Measurements from ENCODE around the gene GANC.

The GANC gene

GRCh38 chr15:42395838-42396237 lies 122.8 kb downstream of the GANC start:
- no peak for DNase-seq (ENCODE audit: low spot score)
- no peak overlapping the region for H3K9ac ChIP-seq (ENCODE audit: low read depth, low read length, poor library complexity)
- no peak overlapping the region for H3K4me2 ChIP-seq (ENCODE audit: insufficient read depth, low read length, poor library complexity, severe bottlenecking)
- H3K14ac ChIP-seq (ENCODE audit: low read length): no peak overlapping the region
- H3K18ac ChIP-seq (ENCODE audit: low read length): no peak overlapping the region
- WGBS, 2 donors (ENCODE audit: extremely low coverage in 2 of 2, insufficient read length in 2 of 2, insufficient replicate concordance in 1 of 2): no CpG with 5 or more reads among the region's 1 CpG
- no peak overlapping the region for H3K4ac ChIP-seq (ENCODE audit: low read length)
- H3K9me3 ChIP-seq (replicated peaks in 1 of 2; ENCODE audit: control insufficient read depth in 2 of 2, insufficient read depth in 1 of 2, low read depth in 1 of 2, low read length in 2 of 2): no peaks in the 10 kb centered on the region
- H2AFZ ChIP-seq (ENCODE audit: low read length): no peak overlapping the region
- no peaks in the 10 kb centered on the region for H3K4me1 ChIP-seq (ENCODE audit: control insufficient read depth in 2 of 2, insufficient read depth in 1 of 2, low read depth in 1 of 2, low read length in 2 of 2)
- no peak overlapping the region for H2BK15ac ChIP-seq (ENCODE audit: low read length)
- H2BK5ac ChIP-seq (ENCODE audit: low read length): no peak overlapping the region
- H3K79me1 ChIP-seq (ENCODE audit: low read depth, low read length): no peaks in the 10 kb centered on the region
- no peak overlapping the region for H2BK120ac ChIP-seq (ENCODE audit: low read depth, low read length)
- no peak overlapping the region for H3K27ac ChIP-seq (replicated peaks; ENCODE audit: low read length)
- no peak overlapping the region for H4K91ac ChIP-seq (ENCODE audit: low read depth, low read length, poor library complexity)
- no peaks in the 10 kb centered on the region for H3K27me3 ChIP-seq (ENCODE audit: control insufficient read depth in 3 of 3, insufficient read depth in 3 of 3, low read depth in 1 of 3, low read length in 3 of 3)
- no peaks in the 10 kb centered on the region for H3K36me3 ChIP-seq (replicated peaks in 1 of 2; ENCODE audit: control insufficient read depth in 2 of 2, insufficient read depth in 2 of 2, low read length in 2 of 2)
- H4K8ac ChIP-seq (ENCODE audit: low read depth, low read length): no peak overlapping the region
- H3K23ac ChIP-seq (ENCODE audit: low read depth, low read length, poor library complexity): no peak overlapping the region
- no peak overlapping the region for H2AK5ac ChIP-seq (ENCODE audit: low read depth, low read length)
- no peak overlapping the region for H2BK12ac ChIP-seq (ENCODE audit: low read length)
- H3K4me3 ChIP-seq (ENCODE audit: low read length in 2 of 2): no peak overlapping the region

- H2BK12ac ChIP-seq (ENCODE audit: low read length): no peak overlapping the region
- H3K14ac ChIP-seq (ENCODE audit: low read length): no peak overlapping the region
- H2AFZ ChIP-seq (ENCODE audit: low read length): peak overlapping the region; percentile 70
- no peak overlapping the region for H2BK5ac ChIP-seq (ENCODE audit: low read length)
- no peak overlapping the region for H3K27ac ChIP-seq (replicated peaks; ENCODE audit: low read length)
- H4K8ac ChIP-seq (ENCODE audit: low read depth, low read length): no peak overlapping the region
- H3K4ac ChIP-seq (ENCODE audit: low read length): no peak overlapping the region
- H2BK15ac ChIP-seq (ENCODE audit: low read length): no peak overlapping the region
- no peak for DNase-seq (ENCODE audit: low spot score)
- H3K18ac ChIP-seq (ENCODE audit: low read length): no peak overlapping the region
- H3K4me2 ChIP-seq (ENCODE audit: insufficient read depth, low read length, poor library complexity, severe bottlenecking): no peak overlapping the region
- H3K4me3 ChIP-seq (ENCODE audit: low read length in 2 of 2): peak overlapping the region in 1 of 2 donors; percentile 65
- H2AK5ac ChIP-seq (ENCODE audit: low read depth, low read length): no peak overlapping the region
- H3K9me3 ChIP-seq (replicated peaks in 1 of 2; ENCODE audit: control insufficient read depth in 2 of 2, insufficient read depth in 1 of 2, low read depth in 1 of 2, low read length in 2 of 2): no peaks in the 10 kb centered on the region
- H3K23ac ChIP-seq (ENCODE audit: low read depth, low read length, poor library complexity): no peak overlapping the region
- no peak overlapping the region for H3K9ac ChIP-seq (ENCODE audit: low read depth, low read length, poor library complexity)
- no CpG with 5 or more reads among the region's 24 CpGs for WGBS, 2 donors (ENCODE audit: extremely low coverage in 2 of 2, insufficient read length in 2 of 2, insufficient replicate concordance in 1 of 2)
- no peaks in the 10 kb centered on the region for H3K27me3 ChIP-seq (ENCODE audit: control insufficient read depth in 3 of 3, insufficient read depth in 3 of 3, low read depth in 1 of 3, low read length in 3 of 3)
- no peak overlapping the region for H4K91ac ChIP-seq (ENCODE audit: low read depth, low read length, poor library complexity)
- no peak overlapping the region for H2BK120ac ChIP-seq (ENCODE audit: low read depth, low read length)
- no peaks in the 10 kb centered on the region for H3K36me3 ChIP-seq (replicated peaks in 1 of 2; ENCODE audit: control insufficient read depth in 2 of 2, insufficient read depth in 2 of 2, low read length in 2 of 2)
- no peaks in the 10 kb centered on the region for H3K79me1 ChIP-seq (ENCODE audit: low read depth, low read length)
- H3K4me1 ChIP-seq (ENCODE audit: control insufficient read depth in 2 of 2, insufficient read depth in 1 of 2, low read depth in 1 of 2, low read length in 2 of 2): peaks cover 0 to 3% of the 10 kb centered on the region in 2 donors
These were observed 128.8 kb downstream of the GANC start for GRCh38 chr15:42401544-42402454.

GRCh38 chr15:42402455-42403205 lies 129.6 kb downstream of the GANC start:
- no peak overlapping the region for H4K8ac ChIP-seq (ENCODE audit: low read depth, low read length)
- peaks cover 0 to 3% of the 10 kb centered on the region in 2 donors for H3K4me1 ChIP-seq (ENCODE audit: control insufficient read depth in 2 of 2, insufficient read depth in 1 of 2, low read depth in 1 of 2, low read length in 2 of 2)
- H2BK15ac ChIP-seq (ENCODE audit: low read length): no peak overlapping the region
- H3K4me3 ChIP-seq (ENCODE audit: low read length in 2 of 2): peak overlapping the region in 1 of 2 donors; percentile 65
- H3K4ac ChIP-seq (ENCODE audit: low read length): no peak overlapping the region
- H3K9ac ChIP-seq (ENCODE audit: low read depth, low read length, poor library complexity): no peak overlapping the region
- H3K27me3 ChIP-seq (ENCODE audit: control insufficient read depth in 3 of 3, insufficient read depth in 3 of 3, low read depth in 1 of 3, low read length in 3 of 3): no peaks in the 10 kb centered on the region
- H3K14ac ChIP-seq (ENCODE audit: low read length): no peak overlapping the region
- no peak overlapping the region for H3K4me2 ChIP-seq (ENCODE audit: insufficient read depth, low read length, poor library complexity, severe bottlenecking)
- no peak overlapping the region for H2BK12ac ChIP-seq (ENCODE audit: low read length)
- H3K9me3 ChIP-seq (replicated peaks in 1 of 2; ENCODE audit: control insufficient read depth in 2 of 2, insufficient read depth in 1 of 2, low read depth in 1 of 2, low read length in 2 of 2): no peaks in the 10 kb centered on the region
- H2BK120ac ChIP-seq (ENCODE audit: low read depth, low read length): no peak overlapping the region
- no peaks in the 10 kb centered on the region for H3K79me1 ChIP-seq (ENCODE audit: low read depth, low read length)
- H3K36me3 ChIP-seq (replicated peaks in 1 of 2; ENCODE audit: control insufficient read depth in 2 of 2, insufficient read depth in 2 of 2, low read length in 2 of 2): no peaks in the 10 kb centered on the region
- WGBS, 2 donors (ENCODE audit: extremely low coverage in 2 of 2, insufficient read length in 2 of 2, insufficient replicate concordance in 1 of 2): no CpG with 5 or more reads among the region's 15 CpGs
- no peak overlapping the region for H4K91ac ChIP-seq (ENCODE audit: low read depth, low read length, poor library complexity)
- H3K18ac ChIP-seq (ENCODE audit: low read length): no peak overlapping the region
- H2AFZ ChIP-seq (ENCODE audit: low read length): peak overlapping the region; percentile 53
- no peak for DNase-seq (ENCODE audit: low spot score)
- H2AK5ac ChIP-seq (ENCODE audit: low read depth, low read length): no peak overlapping the region
- no peak overlapping the region for H2BK5ac ChIP-seq (ENCODE audit: low read length)
- H3K23ac ChIP-seq (ENCODE audit: low read depth, low read length, poor library complexity): no peak overlapping the region
- H3K27ac ChIP-seq (replicated peaks; ENCODE audit: low read length): no peak overlapping the region

GRCh38 chr15:42403389-42403788 lies 130.4 kb downstream of the GANC start:
- Histone ChIP-seq H3K9me3 (replicated peaks in 1 of 2; ENCODE audit: control insufficient read depth in 2 of 2, insufficient read depth in 1 of 2, low read depth in 1 of 2, low read length in 2 of 2) (no peaks in the 10 kb centered on the region), H3K9ac (ENCODE audit: low read depth, low read length, poor library complexity) (no peak overlapping the region), H3K79me1 (ENCODE audit: low read depth, low read length) (no peaks in the 10 kb centered on the region), H2BK120ac (ENCODE audit: low read depth, low read length) (no peak overlapping the region), H2AK5ac (ENCODE audit: low read depth, low read length) (no peak overlapping the region), H2BK12ac (ENCODE audit: low read length) (no peak overlapping the region), H3K14ac (ENCODE audit: low read length) (no peak overlapping the region), H2BK15ac (ENCODE audit: low read length) (no peak overlapping the region), H3K27ac (replicated peaks; ENCODE audit: low read length) (no peak overlapping the region), H3K4me1 (ENCODE audit: control insufficient read depth in 2 of 2, insufficient read depth in 1 of 2, low read depth in 1 of 2, low read length in 2 of 2) (peaks cover 0 to 3% of the 10 kb centered on the region in 2 donors), H4K8ac (ENCODE audit: low read depth, low read length) (no peak overlapping the region), H3K4ac (ENCODE audit: low read length) (no peak overlapping the region), H3K36me3 (replicated peaks in 1 of 2; ENCODE audit: control insufficient read depth in 2 of 2, insufficient read depth in 2 of 2, low read length in 2 of 2) (no peaks in the 10 kb centered on the region), H3K23ac (ENCODE audit: low read depth, low read length, poor library complexity) (no peak overlapping the region), H3K4me3 (ENCODE audit: low read length in 2 of 2) (no peak overlapping the region), H3K27me3 (ENCODE audit: control insufficient read depth in 3 of 3, insufficient read depth in 3 of 3, low read depth in 1 of 3, low read length in 3 of 3) (no peaks in the 10 kb centered on the region), H2BK5ac (ENCODE audit: low read length) (no peak overlapping the region), H3K18ac (ENCODE audit: low read length) (no peak overlapping the region), H2AFZ (ENCODE audit: low read length) (no peak overlapping the region), H4K91ac (ENCODE audit: low read depth, low read length, poor library complexity) (no peak overlapping the region), H3K4me2 (ENCODE audit: insufficient read depth, low read length, poor library complexity, severe bottlenecking) (no peak overlapping the region)
- WGBS, 2 donors (ENCODE audit: extremely low coverage in 2 of 2, insufficient read length in 2 of 2, insufficient replicate concordance in 1 of 2): no CpG with 5 or more reads among the region's 7 CpGs
- DNase-seq (ENCODE audit: low spot score): no peak

Measured in neuronal stem cell (in vitro differentiated cells).